HCT116 (cell line): Measurements from ENCODE around the gene ARIH2. TPM values are rescaled to one million over a fixed set of nuclear protein-coding genes. Genes with fewer than 3 reads are reported as not detected.

ENCODE experiments used
- ATAC-seq: fragments of 200-7000 bp; cut with Tn5 transposase; 2 replicates; pipeline ENCODE4 v1.9.1; 2020; ENCODE audit warnings: mild to moderate bottlenecking, moderate library complexity
- BruUV-seq: library from RNA; stranded (reverse); fragments of 400-500 nt; replicated peaks from 2 replicates; lab custom pipeline; 2021; lab: Mats Ljungman, UMichigan
- CTCF ChIA-PET: fragments of 300-600 bp; sonication (Branson Sonifier 250); formaldehyde crosslinking; loops from one replicate; lab custom pipeline; 2021; ENCODE audit warnings: antibody characterized with exemption; lab: Charles Lee
- POLR2A ChIA-PET: fragments of 300-600, 350-600 bp; sonication (Branson Sonifier 250); formaldehyde crosslinking; loops from one replicate; lab custom pipeline; 2021; ENCODE audit warnings: antibody characterized with exemption; lab: Charles Lee
- RAD21 ChIA-PET, 2 experiments: fragments of 300-600 bp; sonication (Branson Sonifier 250); formaldehyde crosslinking; loops; one replicate each; lab custom pipeline; 2023; ENCODE audit warnings: low total read pairs in 2 of 2; ENCODE audit not compliant: uncharacterized antibody in 2 of 2, unreplicated experiment in 2 of 2, low non-redundant PET in 1 of 2; lab: Charles Lee
- DNase-seq: peaks from one replicate; pipeline ENCODE4 v3.0.0-alpha.2; 2010; ENCODE audit warnings: low read depth, low spot score
- H2AFZ ChIP-seq: fragments of 200-600 bp; shearing (Covaris generic), sonication (generic); 2 replicates; pipeline ENCODE4 v1.6.1; 2017; ENCODE audit warnings: low read depth, mixed run types, mixed read lengths, antibody characterized with exemption, low read length; ENCODE audit not compliant: poor library complexity, severe bottlenecking
- H3K27ac ChIP-seq: 2 replicates; pipeline ENCODE4 v1.5.1; 2012; ENCODE audit warnings: low read depth, low read length
- H3K27me3 ChIP-seq: fragments of 200-600 bp; sonication (generic); 2 replicates; pipeline ENCODE4 v1.6.1; 2016; ENCODE audit warnings: mixed run types, low read length, mixed read lengths; ENCODE audit not compliant: insufficient read depth
- H3K36me3 ChIP-seq, 2 experiments: fragments of 200-500 bp in 1 of 2; fragments of 200-600 bp in 1 of 2; sonication (Bioruptor generic) in 1 of 2; sonication (generic) in 1 of 2; 2 replicates each; pipeline versions ENCODE4 v1.5.1 to v1.6.1; 2014 to 2016; ENCODE audit warnings: low read length in 2 of 2, inconsistent platforms in 1 of 2, mixed read lengths in 1 of 2, mixed run types in 1 of 2; ENCODE audit not compliant: insufficient read depth in 2 of 2, control insufficient read depth in 1 of 2
- H3K4me1 ChIP-seq, 2 experiments: fragments of 200-600 bp in 1 of 2; sonication (generic) in 1 of 2; 2 replicates each; pipeline versions ENCODE4 v1.5.1 to v1.6.1; 2012 to 2017; ENCODE audit warnings: low read length in 2 of 2, inconsistent platforms in 1 of 2, mild to moderate bottlenecking in 1 of 2, mixed read lengths in 1 of 2, mixed run types in 1 of 2, moderate library complexity in 1 of 2; ENCODE audit not compliant: insufficient read depth in 2 of 2, control insufficient read depth in 1 of 2
- H3K4me2 ChIP-seq: fragments of 200-600 bp; sonication (generic); 2 replicates; pipeline ENCODE4 v1.6.1; 2017; ENCODE audit warnings: mixed run types, low read length, mixed read lengths
- H3K4me3 ChIP-seq, 2 experiments: fragments of 200-600 bp in 1 of 2; sonication (generic) in 1 of 2; replicated peaks in 1 of 2; 2 replicates each; pipeline ENCODE4 v1.5.1; 2011 to 2016; ENCODE audit warnings: low read length in 2 of 2, control low read depth in 1 of 2, low read depth in 1 of 2, mild to moderate bottlenecking in 1 of 2, mixed read lengths in 1 of 2, mixed run types in 1 of 2
- H3K79me2 ChIP-seq: fragments of 200-600 bp; sonication (generic); 2 replicates; pipeline ENCODE4 v1.6.1; 2017; ENCODE audit warnings: mild to moderate bottlenecking, mixed run types, low read length, moderate library complexity, mixed read lengths; ENCODE audit not compliant: insufficient read depth
- H3K9ac ChIP-seq: fragments of 200-600 bp; sonication (generic); 2 replicates; pipeline ENCODE4 v1.6.1; 2016; ENCODE audit warnings: low read length, mixed read lengths
- H3K9me2 ChIP-seq: fragments of 200-600 bp; sonication (generic), shearing (Covaris generic); 2 replicates; pipeline ENCODE4 v1.6.1; 2017; ENCODE audit warnings: mixed run types, mild to moderate bottlenecking, moderate library complexity; ENCODE audit not compliant: insufficient read depth
- H3K9me3 ChIP-seq, 2 experiments: fragments of 200-500 bp in 1 of 2; fragments of 200-600 bp in 1 of 2; sonication (Bioruptor generic) in 1 of 2; sonication (generic) in 1 of 2; 2 replicates each; pipeline ENCODE4 v1.6.1; 2014 to 2017; ENCODE audit warnings: low read length in 2 of 2, mixed read lengths in 2 of 2, inconsistent platforms in 1 of 2, low read depth in 1 of 2, mild to moderate bottlenecking in 1 of 2, mixed run types in 1 of 2, moderate library complexity in 1 of 2; ENCODE audit not compliant: control insufficient read depth in 1 of 2, insufficient read depth in 1 of 2
- H4K20me1 ChIP-seq: fragments of 200-600 bp; sonication (generic), shearing (Covaris generic); 2 replicates; pipeline ENCODE4 v1.6.1; 2017; ENCODE audit warnings: mixed run types, mild to moderate bottlenecking, moderate library complexity; ENCODE audit not compliant: insufficient read depth
- ELF1 ChIP-seq: IDR thresholded peaks from 2 replicates; pipeline ENCODE4 v1.6.1; 2012; ENCODE audit warnings: low read depth, borderline replicate concordance
- MAX ChIP-seq: IDR thresholded peaks from 2 replicates; pipeline ENCODE4 v1.6.1; 2012
- POLR2A ChIP-seq: IDR thresholded peaks from 2 replicates; pipeline ENCODE4 v1.7.0; 2011; ENCODE audit warnings: borderline replicate concordance; ENCODE audit not compliant: insufficient read depth, insufficient read length; ENCODE audit errors: extremely low read depth
- SIN3A ChIP-seq: IDR thresholded peaks from 2 replicates; pipeline ENCODE4 v1.6.1; 2012; ENCODE audit warnings: low read depth
- TCF7L2 ChIP-seq: IDR thresholded peaks from 2 replicates; pipeline ENCODE4 v1.7.0; 2011; ENCODE audit warnings: borderline replicate concordance, inconsistent platforms; ENCODE audit not compliant: insufficient read depth, insufficient read length; ENCODE audit errors: extremely low read depth
- intact Hi-C: fragments of 100-400 bp; cut with micrococcal nuclease; formaldehyde crosslinking; loops from 2 replicates; pipeline ENCODE4 v1.10.0; 2022
- total RNA-seq: library from RNA; stranded (reverse); gene quantifications from one replicate; pipeline ENCODE4 v1.2.1, GENCODE V29; 2021; ENCODE audit not compliant: unreplicated experiment

Gene ARIH2
- total RNA-seq, 1 experiment from 2014 or later, result 105 TPM

- peaks cover 17% of the 10 kb centered on the region in 2 experiments for H3K4me1 ChIP-seq
- H3K9ac ChIP-seq, result no peak overlapping the region
- no TSS peak for BruUV-seq
- H3K27me3 ChIP-seq, result no peaks in the 10 kb centered on the region
- ChIA-PET RAD21 (no interaction called here), CTCF (no interaction called here), POLR2A (interaction anchor here (5.1 kb wide), 1 partner anchor 36 kb away, joined by 30 read pairs; the partner anchor contains the start of gene NDUFAF3)
- H4K20me1 ChIP-seq, result no peaks in the 10 kb centered on the region
- no peak overlapping the region for H3K4me3 ChIP-seq
- H3K36me3 ChIP-seq, result peaks cover 17 to 31% of the 10 kb centered on the region in 2 experiments
- no peak overlapping the region for H2AFZ ChIP-seq
- no peak overlapping the region for H3K4me2 ChIP-seq
- H3K9me2 ChIP-seq, result no peaks in the 10 kb centered on the region
- TF ChIP-seq POLR2A, result no peak
- TF ChIP-seq SIN3A, result no peak
- no peak for TF ChIP-seq ELF1
- intact Hi-C loops, result no loop called here
- peaks cover 19% of the 10 kb centered on the region for H3K79me2 ChIP-seq
- no peak overlapping the region for H3K27ac ChIP-seq
- DNase-seq, result no peak
- H3K9me3 ChIP-seq, result no peaks in the 10 kb centered on the region
- ATAC-seq, result no peak
Measured at GRCh38 chr3:48985831-48986376, 67.3 kb downstream of the ARIH2 start.

- Histone ChIP-seq H3K4me3 (peak overlapping the region; percentile 76 to 80), H3K36me3 (peaks cover 4 to 8% of the 10 kb centered on the region in 2 experiments; a peak in 3 of 4 replicates), H3K9ac (peak overlapping the region; percentile 83), H3K4me1 (peaks cover 23 to 27% of the 10 kb centered on the region in 2 experiments), H3K9me2 (no peaks in the 10 kb centered on the region), H3K27ac (peak overlapping the region; percentile 98), H3K27me3 (no peaks in the 10 kb centered on the region), H3K9me3 (no peaks in the 10 kb centered on the region), H3K79me2 (peaks cover 42% of the 10 kb centered on the region), H2AFZ (no peak overlapping the region), H4K20me1 (no peaks in the 10 kb centered on the region), H3K4me2 (peak overlapping the region; percentile 85)
- TF ChIP-seq TCF7L2, result no peak
- peak; percentile 30; the same call in 1 of the 2 replicates for TF ChIP-seq MAX
- ATAC-seq, result peak; percentile 23
- no peak for DNase-seq
- POLR2A ChIA-PET, result interaction anchor here (1.2 to 5.1 kb wide), 4 partner anchors 11 to 40 kb away, joined by 3 to 30 read pairs (median 14); partner anchors contain the start of genes IMPDH2, NDUFAF3 and WDR6
- CTCF ChIA-PET, result interaction anchor here (1.2 to 3.5 kb wide), 5 partner anchors 18 to 40 kb away, joined by 3 to 42 read pairs (median 15); partner anchors contain the start of genes DALRD3, NDUFAF3 and WDR6
- TSS peak; percentile 81 for BruUV-seq
- intact Hi-C loops, result loop anchor here (1.0 to 2.0 kb wide), 3 partner anchors 32 to 170 kb away; partner anchors contain the start of gene LAMB2
- RAD21 ChIA-PET, result interaction anchor here in 1 of 2 experiments (0.6 kb wide), 1 partner anchor 306 kb away, joined by 3 read pairs; no protein-coding TSS in a partner anchor
Measured at GRCh38 chr3:48989126-48989795, 70.6 kb downstream of the ARIH2 start.
